ENCODE results near the gene NFILZ.

Gene NFILZ

DNA sequence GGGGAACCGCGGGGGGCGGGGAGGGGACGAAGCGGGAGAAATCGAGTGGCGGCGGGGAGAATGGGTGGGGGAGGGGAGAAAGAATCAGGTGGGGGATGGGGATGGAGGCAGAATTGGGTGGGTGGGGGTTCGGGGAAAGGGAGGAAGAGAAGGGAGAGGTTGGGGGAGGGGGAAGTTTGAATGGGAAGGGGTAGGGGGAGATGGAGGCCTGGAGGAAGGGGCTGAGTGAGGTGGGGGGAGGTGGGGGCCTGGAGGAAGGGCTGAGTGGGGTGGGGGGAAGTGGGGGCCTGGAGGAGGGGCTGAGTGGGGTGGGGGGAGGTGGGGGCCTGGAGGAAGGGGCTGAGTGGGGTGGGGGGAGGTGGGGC lies 19.5 kb upstream of the NFILZ start:
- ChIA-PET POLR2A (no interaction called here), CTCF (interaction anchor here (1.2 kb wide), 1 partner anchor 30 kb away, joined by 5 read pairs; no protein-coding TSS in a partner anchor)
- H3K4me3 ChIP-seq (ENCODE audit: low read depth, low read length) = no peak overlapping the region
- DNase-seq (ENCODE audit: low read depth, low spot score) = no peak
- TF ChIP-seq, protein P1, sequence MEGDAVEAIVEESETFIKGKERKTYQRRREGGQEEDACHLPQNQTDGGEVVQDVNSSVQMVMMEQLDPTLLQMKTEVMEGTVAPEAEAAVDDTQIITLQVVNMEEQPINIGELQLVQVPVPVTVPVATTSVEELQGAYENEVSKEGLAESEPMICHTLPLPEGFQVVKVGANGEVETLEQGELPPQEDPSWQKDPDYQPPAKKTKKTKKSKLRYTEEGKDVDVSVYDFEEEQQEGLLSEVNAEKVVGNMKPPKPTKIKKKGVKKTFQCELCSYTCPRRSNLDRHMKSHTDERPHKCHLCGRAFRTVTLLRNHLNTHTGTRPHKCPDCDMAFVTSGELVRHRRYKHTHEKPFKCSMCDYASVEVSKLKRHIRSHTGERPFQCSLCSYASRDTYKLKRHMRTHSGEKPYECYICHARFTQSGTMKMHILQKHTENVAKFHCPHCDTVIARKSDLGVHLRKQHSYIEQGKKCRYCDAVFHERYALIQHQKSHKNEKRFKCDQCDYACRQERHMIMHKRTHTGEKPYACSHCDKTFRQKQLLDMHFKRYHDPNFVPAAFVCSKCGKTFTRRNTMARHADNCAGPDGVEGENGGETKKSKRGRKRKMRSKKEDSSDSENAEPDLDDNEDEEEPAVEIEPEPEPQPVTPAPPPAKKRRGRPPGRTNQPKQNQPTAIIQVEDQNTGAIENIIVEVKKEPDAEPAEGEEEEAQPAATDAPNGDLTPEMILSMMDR (IDR thresholded peaks at IDR 0.05; ENCODE audit: insufficient read depth, low read length, missing control alignments) = no peak

DNA sequence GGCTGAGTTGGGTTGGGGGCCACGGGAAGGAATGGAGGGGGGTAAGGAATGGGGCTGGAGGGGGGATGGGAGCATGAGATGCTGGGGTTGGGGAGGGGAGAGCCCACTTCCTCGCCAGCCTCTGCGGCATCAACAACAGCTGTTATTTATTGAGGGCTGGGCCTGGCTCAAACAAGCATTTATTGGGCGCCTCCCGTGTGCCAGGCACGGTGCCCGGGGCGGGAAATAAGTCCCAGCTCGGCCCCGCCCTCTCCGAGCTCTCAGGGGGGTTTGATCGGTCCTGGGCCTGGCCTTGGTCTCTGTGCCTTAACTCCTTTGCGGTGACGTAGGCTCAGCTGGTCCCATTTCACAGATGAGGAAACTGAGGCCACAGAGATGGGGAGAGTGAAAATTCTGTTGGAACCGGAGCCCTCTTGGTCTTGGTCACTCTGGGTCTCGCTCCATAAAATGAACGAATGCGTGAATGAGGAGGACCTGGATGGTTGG lies 19.0 kb upstream of the NFILZ start:
- POLR2A ChIA-PET = interaction anchor here (1.1 kb wide), 1 partner anchor 12 kb away, joined by 4 read pairs; no protein-coding TSS in a partner anchor
- CTCF ChIA-PET = interaction anchor here (0.8 to 1.2 kb wide), 2 partner anchors 31 kb away, joined by 3 to 5 read pairs; no protein-coding TSS in a partner anchor

DNA sequence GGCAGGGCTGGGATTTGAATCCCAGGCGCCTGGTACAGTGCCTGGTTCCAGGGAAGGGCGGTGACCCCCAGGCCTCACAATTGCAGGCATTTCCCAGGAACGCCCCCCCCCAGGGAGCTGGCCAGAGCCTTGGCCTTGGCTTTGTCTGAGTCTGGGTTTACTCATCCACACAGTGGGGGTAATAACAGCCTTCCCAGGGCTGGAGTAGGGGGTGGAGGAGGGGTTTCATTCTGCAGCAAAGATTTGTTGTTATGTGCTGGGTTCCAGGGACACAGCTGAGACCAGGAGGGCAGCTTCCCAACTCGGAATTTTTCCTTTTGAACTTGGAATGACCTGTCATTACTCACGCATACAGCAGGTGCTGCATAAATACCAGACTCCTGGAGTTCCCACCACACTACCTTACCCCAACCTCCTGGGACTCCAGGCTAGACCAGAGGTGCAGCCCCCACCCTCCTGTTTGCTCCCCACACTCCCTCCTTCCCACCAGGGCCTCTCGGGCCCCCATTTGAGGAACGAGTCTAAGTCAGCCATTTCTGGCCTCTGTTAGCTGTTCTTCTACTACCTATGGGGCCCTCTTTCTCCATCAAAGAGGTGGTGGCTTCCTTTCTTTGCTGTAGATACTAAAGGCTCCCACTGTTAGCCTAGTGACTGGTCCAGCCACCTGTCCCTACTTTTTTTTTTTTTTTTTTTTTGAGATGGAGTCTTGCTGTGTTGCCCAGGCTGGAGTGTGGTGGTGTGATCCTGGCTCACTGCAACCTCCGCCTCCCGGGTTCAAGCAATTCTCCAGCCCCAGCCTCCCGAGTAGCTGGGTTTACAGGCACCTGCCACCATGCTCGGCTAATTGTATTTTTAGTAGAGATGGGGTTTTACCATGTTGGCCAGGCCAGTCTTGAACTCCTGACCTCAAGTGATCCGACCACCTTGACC lies 18.3 kb upstream of the NFILZ start:
- TF ChIP-seq, protein P1 (IDR thresholded peaks at IDR 0.05; ENCODE audit: insufficient read depth, low read length, missing control alignments) = no peak
- ChIA-PET POLR2A (interaction anchor here (1.1 kb wide), 1 partner anchor 13 kb away, joined by 4 read pairs; no protein-coding TSS in a partner anchor), CTCF (interaction anchor here (0.8 to 6.8 kb wide), 5 partner anchors 27 to 32 kb away, joined by 3 to 49 read pairs (median 5); no protein-coding TSS in a partner anchor)
- H3K4me3 ChIP-seq (ENCODE audit: low read depth, low read length) = no peak overlapping the region
- no peak for DNase-seq (ENCODE audit: low read depth, low spot score)

More for the DNA sequence above, 19.0 kb upstream of the NFILZ start:
- no peak overlapping the region for H3K4me3 ChIP-seq (ENCODE audit: low read depth, low read length)
- DNase-seq (ENCODE audit: low read depth, low spot score) = no peak
- TF ChIP-seq, protein P1 (IDR thresholded peaks at IDR 0.05; ENCODE audit: insufficient read depth, low read length, missing control alignments) = no peak

DNA sequence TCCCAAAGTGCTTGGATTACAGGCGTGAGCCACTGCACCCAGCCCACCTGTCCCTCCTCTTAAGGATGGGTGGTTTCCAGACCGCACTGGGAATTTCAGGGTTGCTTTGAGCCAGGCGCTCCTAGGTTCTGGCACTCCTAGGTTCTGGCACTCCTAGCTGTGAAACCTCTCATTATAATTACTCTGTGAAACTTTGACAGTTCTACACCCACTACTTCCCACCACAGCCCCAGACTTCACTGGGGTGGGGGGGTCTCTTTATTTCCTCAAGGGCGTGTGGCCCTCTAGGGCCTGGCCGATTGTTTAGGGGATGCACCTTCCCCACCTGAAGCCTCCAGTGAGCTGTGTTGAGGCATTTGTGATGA lies 17.6 kb upstream of the NFILZ start:
- TF ChIP-seq, protein P1 (IDR thresholded peaks at IDR 0.05; ENCODE audit: insufficient read depth, low read length, missing control alignments) = no peak
- ChIA-PET CTCF (interaction anchor here (0.6 to 6.8 kb wide), 4 partner anchors 26 to 65 kb away, joined by 3 to 49 read pairs (median 6); no protein-coding TSS in a partner anchor), POLR2A (no interaction called here)
- DNase-seq (ENCODE audit: low read depth, low spot score) = no peak
- no peak overlapping the region for H3K4me3 ChIP-seq (ENCODE audit: low read depth, low read length)

DNA sequence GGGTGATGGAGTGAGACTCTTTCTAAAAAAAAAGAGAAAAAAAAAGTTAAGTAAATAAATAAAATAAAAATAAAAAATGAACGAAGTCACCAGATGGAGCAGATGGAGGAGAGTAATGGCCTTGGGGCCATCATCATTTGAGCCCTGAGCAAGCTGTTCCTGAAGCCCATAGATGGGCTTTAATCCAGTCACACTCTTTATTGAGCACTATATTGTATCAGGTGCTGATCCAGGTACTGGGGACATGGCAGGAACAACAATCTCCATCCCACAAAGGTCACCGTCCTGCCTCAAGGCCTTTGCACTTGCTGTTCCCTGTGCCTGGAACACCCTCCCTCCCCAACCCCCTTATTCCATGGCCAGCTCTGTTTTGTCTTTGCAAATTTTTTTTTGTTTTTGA lies 16.0 kb upstream of the NFILZ start:
- DNase-seq (ENCODE audit: low read depth, low spot score) = no peak
- ChIA-PET CTCF (interaction anchor here (0.8 to 6.8 kb wide), 6 partner anchors 15 to 291 kb away, joined by 3 to 49 read pairs (median 4); no protein-coding TSS in a partner anchor), POLR2A (no interaction called here)
- H3K4me3 ChIP-seq (ENCODE audit: low read depth, low read length) = no peak overlapping the region
- TF ChIP-seq, protein P1 (IDR thresholded peaks at IDR 0.05; ENCODE audit: insufficient read depth, low read length, missing control alignments) = no peak

DNA sequence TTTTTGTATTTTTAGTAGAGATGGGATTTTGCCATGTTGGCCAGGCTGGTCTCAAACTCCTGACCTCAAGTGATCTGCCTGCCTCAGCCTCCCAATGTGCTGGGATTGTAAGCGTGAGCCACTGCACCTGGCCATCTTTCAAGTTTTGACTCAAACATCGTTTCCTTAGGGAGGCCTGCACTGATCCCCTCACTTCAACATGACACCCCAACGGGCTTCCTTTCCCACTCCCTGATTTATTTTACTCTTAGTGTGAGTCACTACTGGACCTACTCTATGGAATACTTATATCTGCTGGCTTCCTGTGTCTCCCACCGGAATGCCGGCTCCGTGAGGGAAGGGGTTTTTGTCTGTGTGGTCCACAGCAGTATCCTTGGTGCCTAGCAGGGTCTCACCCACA lies 15.4 kb upstream of the NFILZ start:
- no peak for DNase-seq (ENCODE audit: low read depth, low spot score)
- POLR2A ChIA-PET = no interaction called here

More for the DNA sequence above, 15.4 kb upstream of the NFILZ start:
- TF ChIP-seq, protein P1 (IDR thresholded peaks at IDR 0.05; ENCODE audit: insufficient read depth, low read length, missing control alignments) = no peak
- CTCF ChIA-PET = interaction anchor here (0.8 to 6.8 kb wide), 7 partner anchors 15 to 466 kb away, joined by 3 to 49 read pairs (median 4); partner anchors contain the start of gene NFILZ
- H3K4me3 ChIP-seq (ENCODE audit: low read depth, low read length) = no peak overlapping the region

Measured in AG04449 (cell line).